Measurements from ENCODE around the gene CNTNAP2.
"Not testable (repeated sequence)": the region's sequence is repeated elsewhere in the genome, so short reads cannot be mapped to it uniquely, and the experiment has no call there.

The CNTNAP2 gene

GRCh38 chr7:148299350-148300276 lies 2183.0 kb downstream of the CNTNAP2 start:
- no peak for FAIRE-seq

GRCh38 chr7:148302436-148302835 lies 2185.8 kb downstream of the CNTNAP2 start:
- FAIRE-seq = not testable (repeated sequence)

- peak; percentile 80 for FAIRE-seq
These were observed 2186.9 kb downstream of the CNTNAP2 start for GRCh38 chr7:148303295-148304082.

GRCh38 chr7:148304083-148304335 lies 2187.4 kb downstream of the CNTNAP2 start:
- FAIRE-seq = peak; percentile 73

GRCh38 chr7:148304456-148304855 lies 2187.9 kb downstream of the CNTNAP2 start:
- FAIRE-seq = no peak

- FAIRE-seq = no peak
These were observed 2190.2 kb downstream of the CNTNAP2 start for GRCh38 chr7:148306759-148307158.

GRCh38 chr7:148318102-148318811 lies 2201.7 kb downstream of the CNTNAP2 start:
- no peak for FAIRE-seq

GRCh38 chr7:148318838-148319237 lies 2202.2 kb downstream of the CNTNAP2 start:
- no peak for FAIRE-seq

GRCh38 chr7:148319316-148319808 lies 2202.8 kb downstream of the CNTNAP2 start:
- no peak for FAIRE-seq

GRCh38 chr7:148325208-148325607 lies 2208.6 kb downstream of the CNTNAP2 start:
- peak; percentile 75 for FAIRE-seq

- FAIRE-seq = no peak
These were observed 2210.8 kb downstream of the CNTNAP2 start for GRCh38 chr7:148327379-148327778.

GRCh38 chr7:148328906-148329305 lies 2212.3 kb downstream of the CNTNAP2 start:
- FAIRE-seq = no peak

- FAIRE-seq = no peak
These were observed 2213.7 kb downstream of the CNTNAP2 start for GRCh38 chr7:148330124-148330818.

GRCh38 chr7:148330822-148331221 lies 2214.2 kb downstream of the CNTNAP2 start:
- FAIRE-seq = no peak

- FAIRE-seq = peak; percentile 98
These were observed 2214.9 kb downstream of the CNTNAP2 start for GRCh38 chr7:148331456-148331855.

- no peak for FAIRE-seq
These were observed 2215.9 kb downstream of the CNTNAP2 start for GRCh38 chr7:148332191-148333186.

- FAIRE-seq = no peak
These were observed 2217.9 kb downstream of the CNTNAP2 start for GRCh38 chr7:148334441-148334956.

- no peak for FAIRE-seq
These were observed 2218.5 kb downstream of the CNTNAP2 start for GRCh38 chr7:148334959-148335577.

- FAIRE-seq = no peak
These were observed 2219.2 kb downstream of the CNTNAP2 start for GRCh38 chr7:148335790-148336189.

GRCh38 chr7:148336411-148336810 lies 2219.8 kb downstream of the CNTNAP2 start:
- no peak for FAIRE-seq

Data from endometrium (tissue), 2 donors.